NCI-H2227 (cell line): Measurements from ENCODE around the gene FAXC.
"Not testable (repeated sequence)": the region's sequence is repeated elsewhere in the genome, so short reads cannot be mapped to it uniquely, and the experiment has no call there.

Experiments used
- DNase-seq: peaks from one replicate; lab custom pipeline; 2025; ENCODE audit not compliant: unreplicated experiment; lab: John Stamatoyannopoulos, UW

The FAXC gene

GRCh38 chr6:99341862-99342455, 7.5 kb downstream of the FAXC start:
- DNase-seq = no peak

GRCh38 chr6:99338188-99338587, 11.3 kb downstream of the FAXC start:
- no peak for DNase-seq

GRCh38 chr6:99335298-99335697, 14.2 kb downstream of the FAXC start:
- DNase-seq = not testable (repeated sequence)

DNA sequence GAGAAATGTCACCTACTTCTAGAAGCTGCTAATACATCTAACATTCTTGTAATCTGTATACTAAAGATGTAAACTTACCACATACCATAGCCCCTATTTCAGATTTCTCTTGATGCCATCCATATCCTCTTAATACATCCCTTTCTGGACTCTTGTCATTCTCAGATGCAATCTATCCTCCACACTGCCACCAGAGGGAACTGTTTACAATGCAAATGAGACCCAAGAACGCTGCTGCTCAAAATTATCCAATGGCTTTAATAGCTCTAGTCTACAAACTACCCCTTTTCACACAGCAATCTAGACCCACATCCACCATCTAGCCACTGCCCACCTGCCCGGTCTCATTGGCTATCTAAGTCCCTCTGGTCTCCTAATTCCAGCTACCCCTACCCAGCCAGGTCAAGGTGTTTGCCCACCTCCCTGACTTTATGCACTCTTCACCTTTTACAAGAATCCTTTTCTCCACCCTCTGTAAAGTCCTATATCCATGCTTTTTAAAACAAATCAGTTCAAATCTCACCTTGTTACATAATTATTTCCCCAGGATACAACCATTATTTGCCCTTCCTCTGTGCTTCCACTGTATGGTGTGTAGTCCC, 14.8 kb downstream of the FAXC start:
- peak; percentile 41 for DNase-seq

- no peak for DNase-seq
Measured at GRCh38 chr6:99333068-99333467, 16.4 kb downstream of the FAXC start.

GRCh38 chr6:99331531-99331930, 17.9 kb downstream of the FAXC start:
- no peak for DNase-seq

GRCh38 chr6:99330159-99330558, 19.3 kb downstream of the FAXC start:
- DNase-seq = peak; percentile 68

GRCh38 chr6:99324996-99325395, 24.5 kb downstream of the FAXC start:
- DNase-seq = no peak

- DNase-seq = no peak
Measured at GRCh38 chr6:99318566-99318965, 30.9 kb downstream of the FAXC start.

- no peak for DNase-seq
Measured at GRCh38 chr6:99312354-99312753, 37.1 kb downstream of the FAXC start.

- DNase-seq = no peak
Measured at GRCh38 chr6:99310553-99310952, 38.9 kb downstream of the FAXC start.

DNA sequence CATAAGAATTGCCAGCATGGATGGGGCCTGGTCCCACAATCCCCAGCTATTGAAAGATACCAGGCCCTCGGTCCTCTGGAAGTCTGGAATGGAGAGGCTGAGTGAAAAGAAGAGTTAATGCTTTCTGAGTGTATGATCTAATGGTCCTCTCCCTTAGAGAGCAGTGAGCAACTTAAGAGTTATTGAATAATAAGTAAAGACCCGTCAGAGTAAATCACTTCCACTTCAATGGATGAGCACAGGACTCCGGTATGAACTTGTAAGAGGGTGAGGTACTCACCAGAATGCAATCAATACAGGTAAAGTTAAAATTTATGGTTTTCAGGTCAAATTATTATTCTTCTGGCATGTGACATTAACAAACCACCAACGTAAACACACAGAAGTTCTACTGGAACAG, 39.9 kb downstream of the FAXC start:
- no peak for DNase-seq

DNA sequence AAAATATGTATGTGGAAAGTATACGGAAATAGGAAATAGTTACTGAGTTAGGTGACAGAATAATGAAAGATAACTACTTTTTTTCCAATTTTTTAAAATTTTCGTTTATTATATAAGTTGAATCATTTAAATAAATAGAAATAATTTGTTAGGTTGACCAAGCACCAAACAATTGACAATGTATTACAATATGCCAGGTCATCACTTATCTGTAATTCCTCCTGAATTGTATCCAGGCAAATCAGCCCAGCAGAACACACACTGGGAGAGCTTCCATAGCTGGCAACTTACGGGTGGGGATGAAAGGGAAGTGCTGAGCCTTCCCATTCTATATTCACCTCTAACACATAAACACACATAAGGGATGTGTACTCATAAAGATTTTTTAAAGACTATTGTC, 40.7 kb downstream of the FAXC start:
- no peak for DNase-seq

- no peak for DNase-seq
Measured at GRCh38 chr6:99307295-99307907, 42.1 kb downstream of the FAXC start.

DNA sequence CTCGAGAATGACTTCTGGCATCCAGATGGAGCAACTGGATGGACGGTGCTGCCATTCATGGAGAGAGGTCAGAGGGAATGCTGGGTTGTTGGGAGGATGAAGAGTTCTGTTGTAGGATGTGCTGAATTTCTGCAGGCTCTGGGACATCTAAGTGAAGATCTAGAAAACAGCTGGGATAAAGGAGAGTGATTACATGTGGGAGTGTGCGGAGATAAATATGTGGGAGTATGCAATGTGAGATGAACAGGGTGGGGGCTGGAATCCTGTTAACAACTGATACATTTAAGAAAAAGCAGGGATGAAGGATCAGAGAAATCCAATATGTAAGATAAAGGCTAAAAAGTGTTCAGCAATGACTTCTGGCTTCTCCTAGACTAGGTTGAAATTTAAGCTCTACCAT, 43.1 kb downstream of the FAXC start:
- no peak for DNase-seq

DNA sequence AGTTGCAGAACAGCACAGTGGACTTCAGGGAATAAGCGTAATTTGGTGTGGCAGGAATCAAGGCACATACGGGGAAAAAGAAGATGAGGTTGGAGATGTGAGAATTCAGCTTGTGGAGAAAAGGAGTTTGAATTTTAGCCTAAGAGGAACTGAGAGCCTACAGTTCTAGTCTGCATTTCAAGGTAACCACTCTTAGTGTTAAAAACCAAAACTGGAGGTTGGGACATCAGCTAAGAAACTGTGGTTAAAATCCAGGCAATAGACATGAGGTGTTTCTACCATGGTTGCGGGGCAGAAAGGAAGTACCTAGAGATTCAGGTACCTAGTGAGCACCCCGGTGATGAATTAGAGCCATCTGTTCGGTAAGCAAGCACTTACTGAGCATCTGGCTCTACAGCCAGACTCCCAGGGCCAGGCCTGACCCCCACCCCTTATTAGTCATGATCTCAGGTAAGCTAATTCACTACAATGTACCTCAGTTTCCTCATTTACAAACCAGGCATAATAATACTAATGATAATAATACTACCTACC, 44.4 kb downstream of the FAXC start:
- DNase-seq = no peak

DNA sequence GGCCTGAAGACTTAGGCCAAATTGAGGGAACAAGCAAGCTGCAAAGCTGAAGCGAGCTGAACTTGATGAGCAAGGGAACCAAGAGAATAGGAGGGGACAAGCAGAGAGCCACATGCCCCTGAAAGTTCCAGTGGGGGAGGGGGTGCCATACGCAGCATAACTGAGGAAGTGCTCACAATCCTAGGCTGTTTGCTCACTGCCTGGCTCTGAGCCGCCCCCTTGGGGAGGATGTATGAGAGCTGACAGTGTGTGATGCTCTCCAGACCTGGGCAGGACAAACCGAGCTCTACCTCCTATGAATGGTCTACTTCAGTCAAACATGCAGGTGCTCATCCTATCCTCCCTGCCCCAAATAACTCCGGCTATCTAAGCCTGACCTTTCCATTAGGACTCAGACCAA, 52.1 kb downstream of the FAXC start:
- no peak for DNase-seq

GRCh38 chr6:99297006-99297405, 52.5 kb downstream of the FAXC start:
- DNase-seq = no peak

DNA sequence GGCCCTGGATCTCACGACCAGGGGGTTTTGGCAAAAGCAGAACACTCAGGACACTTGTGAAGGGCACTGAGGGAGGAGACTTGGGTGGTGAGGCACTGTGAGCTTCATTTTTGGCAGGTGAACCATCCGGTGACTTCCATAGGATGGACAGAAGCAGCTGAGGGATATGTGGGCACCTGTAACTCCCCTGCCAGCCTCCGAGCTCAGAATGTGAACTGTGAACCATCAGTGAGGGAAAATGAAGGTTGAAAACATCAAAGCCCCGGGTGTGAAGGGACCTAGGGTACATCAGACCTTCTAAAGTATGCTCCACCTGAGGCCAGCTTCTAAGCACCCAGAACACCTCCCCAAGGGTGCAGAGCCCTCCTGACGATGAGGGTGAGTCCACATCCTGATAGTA, 53.2 kb downstream of the FAXC start:
- no peak for DNase-seq

GRCh38 chr6:99295276-99295675, 54.2 kb downstream of the FAXC start:
- DNase-seq = no peak

GRCh38 chr6:99294786-99295185, 54.7 kb downstream of the FAXC start:
- no peak for DNase-seq

DNA sequence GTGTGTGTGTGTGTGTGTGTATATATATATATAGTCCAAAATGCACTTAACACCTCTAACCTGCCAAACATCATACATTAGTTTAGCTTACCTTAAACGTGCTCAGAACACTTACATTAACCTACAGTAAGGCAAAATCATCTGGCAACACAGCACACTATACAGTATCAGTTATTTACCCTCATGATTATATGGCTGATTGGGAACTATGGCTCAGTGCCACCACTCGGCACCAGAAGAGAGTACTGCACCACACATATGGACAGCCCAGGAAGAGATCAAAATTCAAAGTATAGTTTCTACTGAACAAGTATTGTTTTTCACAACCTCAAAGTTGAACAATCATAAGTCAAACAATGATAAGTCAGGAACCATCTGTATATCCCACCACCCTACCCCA, 59.8 kb downstream of the FAXC start:
- no peak for DNase-seq

DNA sequence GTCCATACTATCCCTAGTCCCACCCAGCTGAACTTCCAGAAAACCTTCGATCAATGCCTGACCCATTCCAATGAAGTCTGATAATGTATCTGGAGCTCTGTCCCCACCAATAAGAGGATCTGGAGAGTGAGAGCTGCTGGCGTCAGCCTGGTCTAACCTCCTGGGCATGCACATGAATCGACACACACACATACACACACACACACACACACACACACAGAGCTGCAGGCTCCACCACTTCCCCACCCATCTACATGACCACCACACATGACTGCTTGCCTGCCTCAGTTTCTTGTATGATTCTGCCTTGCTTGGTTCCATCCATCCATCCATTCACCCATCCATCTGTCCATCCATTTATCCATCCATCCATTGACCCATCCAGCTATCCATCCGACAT, 60.8 kb downstream of the FAXC start:
- no peak for DNase-seq
